Naive thymus-derived CD4-positive, alpha-beta T cell (primary cell): ENCODE results near the gene MRPL4. TPM values are rescaled to one million over a fixed set of nuclear protein-coding genes. Genes with fewer than 3 reads are reported as not detected.

ENCODE experiments used
- ATAC-seq: fragments of 150-1000 bp; cut with Tn5 transposase; 2 replicates; pipeline ENCODE4 v1.10.0; 2021; ENCODE audit warnings: mild to moderate bottlenecking, moderate library complexity
- CTCF ChIA-PET: fragments of 350-600 bp; sonication (Branson Sonifier 250); formaldehyde crosslinking; loops from one replicate; lab custom pipeline; 2021; ENCODE audit warnings: antibody characterized with exemption; lab: Charles Lee
- POLR2A ChIA-PET: fragments of 350-600 bp; sonication (Branson Sonifier 250); formaldehyde crosslinking; loops from one replicate; lab custom pipeline; 2021; ENCODE audit warnings: antibody characterized with exemption, inconsistent platforms; lab: Charles Lee
- DNase-seq, 9 donors: peaks; one replicate each; pipeline versions ENCODE4 v3.0.0 to v3.0.0-alpha.2; 2020 to 2022; ENCODE audit warnings: mixed read lengths in 1 of 9
- H3K27ac ChIP-seq: one replicate; pipeline ENCODE4 v1.7.0; 2013; ENCODE audit warnings: mild to moderate bottlenecking, low read depth, low read length, moderate library complexity
- H3K27me3 ChIP-seq, 2 donors: one replicate each; pipeline ENCODE4 v1.7.0; 2013; ENCODE audit warnings: low read length in 2 of 2, mild to moderate bottlenecking in 2 of 2, moderate library complexity in 2 of 2; ENCODE audit not compliant: control insufficient read depth in 2 of 2, insufficient read depth in 2 of 2
- H3K36me3 ChIP-seq, 3 experiments: 1 replicate in 2 of 3; 2 replicates in 1 of 3; pipeline ENCODE4 v1.7.0; 2013; ENCODE audit warnings: low read length in 3 of 3, mild to moderate bottlenecking in 3 of 3, moderate library complexity in 1 of 3; ENCODE audit not compliant: insufficient read depth in 3 of 3, control insufficient read depth in 2 of 3
- H3K4me1 ChIP-seq, 2 donors: one replicate each; pipeline ENCODE4 v1.7.0; 2013; ENCODE audit warnings: low read length in 2 of 2, mild to moderate bottlenecking in 2 of 2, moderate library complexity in 1 of 2; ENCODE audit not compliant: control insufficient read depth in 2 of 2, insufficient read depth in 2 of 2
- H3K4me3 ChIP-seq: 2 replicates; pipeline ENCODE4 v1.7.0; 2013; ENCODE audit warnings: mild to moderate bottlenecking, low read length
- H3K9me3 ChIP-seq, 3 experiments: 1 replicate in 2 of 3; 2 replicates in 1 of 3; pipeline ENCODE4 v1.7.0; 2013; ENCODE audit warnings: low read length in 3 of 3; ENCODE audit not compliant: control insufficient read depth in 2 of 3
- H3K27ac Mint-ChIP-seq, 9 donors: one replicate each; pipeline ENCODE4 v1.8.0; 2020 to 2022; ENCODE audit warnings: mixed read lengths in 9 of 9, mild to moderate bottlenecking in 8 of 9, moderate library complexity in 5 of 9, inconsistent platforms in 2 of 9
- H3K27me3 Mint-ChIP-seq, 5 donors: one replicate each; pipeline ENCODE4 v1.8.0; 2021 to 2022; ENCODE audit warnings: mixed read lengths in 5 of 5, mild to moderate bottlenecking in 1 of 5
- H3K36me3 Mint-ChIP-seq, 5 donors: one replicate each; pipeline ENCODE4 v1.8.0; 2020 to 2022; ENCODE audit warnings: mixed read lengths in 5 of 5, mild to moderate bottlenecking in 3 of 5, inconsistent platforms in 1 of 5
- H3K4me1 Mint-ChIP-seq, 7 donors: one replicate each; pipeline ENCODE4 v1.8.0; 2020 to 2022; ENCODE audit warnings: mixed read lengths in 7 of 7, mild to moderate bottlenecking in 3 of 7, inconsistent platforms in 1 of 7
- H3K4me3 Mint-ChIP-seq, 10 donors: one replicate each; pipeline ENCODE4 v1.8.0; 2020 to 2022; ENCODE audit warnings: mild to moderate bottlenecking in 10 of 10, mixed read lengths in 10 of 10, moderate library complexity in 6 of 10, inconsistent platforms in 2 of 10
- H3K9me3 Mint-ChIP-seq, 11 donors: one replicate each; pipeline ENCODE4 v1.8.0; 2020 to 2022; ENCODE audit warnings: mixed read lengths in 11 of 11, mild to moderate bottlenecking in 4 of 11, inconsistent platforms in 1 of 11, moderate library complexity in 1 of 11
- intact Hi-C, 2 donors: fragments of 100-400 bp; cut with micrococcal nuclease; formaldehyde crosslinking; loops; one replicate each; pipeline ENCODE4 v1.15.1; 2023
- polyA plus RNA-seq, 2 donors: library from polyadenylated mRNA; unstranded; fragments of 300-500 nt; fragmentation: Illumina TruSeq; gene quantifications; one replicate each; pipeline ENCODE4 v1.2.3, GENCODE V29; 2021
- total RNA-seq, 6 experiments: library from RNA in 5 of 6; stranded (reverse) in 5 of 6; gene quantifications; 1 replicate in 5 of 6; 2 replicates in 1 of 6; pipeline ENCODE4 v1.2.3 and lab custom pipeline; 2021 to 2026

Gene MRPL4
- total and polyA plus RNA-seq, 7 experiments from 2014 or later = 24.9 to 70.5 (median 40.7) TPM

DNA sequence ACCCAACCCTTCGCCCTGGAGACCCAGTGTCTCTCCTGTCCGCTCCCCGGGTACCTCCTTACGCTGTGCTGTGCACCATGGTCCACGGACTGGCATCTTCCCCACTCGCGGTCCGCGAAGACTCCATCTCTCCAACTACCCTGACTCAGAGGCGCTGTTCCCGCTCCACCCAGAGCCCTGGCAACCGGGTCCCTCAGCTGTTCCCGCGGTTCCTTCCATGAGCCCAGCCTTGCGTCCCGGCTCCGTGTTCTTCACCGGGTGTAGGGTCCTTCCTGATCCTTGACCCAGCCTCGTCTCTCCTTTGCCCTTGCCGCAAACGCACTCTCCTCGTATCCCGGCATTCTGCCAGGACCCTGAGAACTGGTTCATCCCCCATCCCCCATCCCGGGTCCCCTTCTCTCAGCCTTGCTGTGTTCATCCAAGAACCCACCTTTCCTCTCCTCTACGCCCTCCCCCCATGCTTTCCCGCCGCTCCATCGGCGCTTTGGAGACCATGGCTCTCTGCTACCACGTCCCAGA, 38.4 kb downstream of the MRPL4 start:
- ChIA-PET POLR2A (interaction anchor here (1.1 to 5.3 kb wide), 2 partner anchors 20 to 96 kb away, joined by 3 to 28 read pairs; partner anchors contain the start of gene ICAM1), CTCF (interaction anchor here (1.0 kb wide), 1 partner anchor 23 kb away, joined by 3 read pairs; no protein-coding TSS in a partner anchor)
- Mint-ChIP-seq H3K36me3 (peaks cover under 1 to 20% (median 5%) of the 10 kb centered on the region in 5 donors), H3K27ac (peak overlapping the region in 3 of 9 donors; percentile 14 to 69 (median 22)), H3K4me3 (peak overlapping the region; percentile 59 to 87 (median 81)), H3K4me1 (peaks cover 43 to 76% (median 66%) of the 10 kb centered on the region in 7 donors), H3K9me3 (peaks cover 0 to 4% (median 0%) of the 10 kb centered on the region in 11 donors), H3K27me3 (peaks cover 38 to 72% (median 47%) of the 10 kb centered on the region in 5 donors)
- Histone ChIP-seq H3K27me3 (peaks cover 8 to 58% of the 10 kb centered on the region in 2 donors), H3K36me3 (peaks cover 0 to 5% (median 0%) of the 10 kb centered on the region in 3 experiments), H3K4me3 (peak overlapping the region; percentile 57), H3K4me1 (peaks cover 55 to 73% of the 10 kb centered on the region in 2 donors), H3K27ac (no peak overlapping the region), H3K9me3 (no peaks in the 10 kb centered on the region)
- peak in 2 of 9 donors; percentile 11 to 23 for DNase-seq
- no peak for ATAC-seq
- intact Hi-C loops = loop anchor here in 1 of 2 donors (5.0 kb wide), 1 partner anchor 222 kb away; no protein-coding TSS in a partner anchor

DNA sequence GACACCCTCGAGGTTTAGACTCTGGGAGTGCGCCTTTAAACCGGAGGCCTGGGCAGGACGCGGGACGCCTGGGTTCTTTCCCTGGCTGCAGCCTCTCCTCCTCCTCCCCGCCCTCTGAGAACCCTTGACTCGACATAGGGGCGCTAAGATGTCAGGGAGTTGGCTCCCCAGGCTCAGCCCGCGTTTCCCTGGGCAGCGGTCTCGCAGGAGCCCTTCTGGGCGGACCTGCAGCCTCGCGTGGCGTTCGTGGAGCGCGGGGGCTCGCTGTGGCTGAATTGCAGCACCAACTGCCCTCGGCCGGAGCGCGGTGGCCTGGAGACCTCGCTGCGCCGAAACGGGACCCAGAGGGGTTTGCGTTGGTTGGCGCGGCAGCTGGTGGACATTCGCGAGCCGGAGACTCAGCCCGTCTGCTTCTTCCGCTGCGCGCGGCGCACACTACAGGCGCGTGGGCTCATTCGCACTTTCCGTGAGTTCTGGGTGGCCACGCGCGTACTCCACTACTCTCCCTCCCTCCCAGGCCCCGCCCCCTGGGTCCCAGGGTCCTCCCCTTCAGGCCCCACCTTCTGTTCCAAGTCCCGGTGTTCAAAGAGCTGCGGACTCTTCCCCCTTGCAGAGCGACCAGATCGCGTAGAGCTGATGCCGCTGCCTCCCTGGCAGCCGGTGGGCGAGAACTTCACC, 39.0 kb downstream of the MRPL4 start:
- CTCF ChIA-PET = interaction anchor here (1.0 to 1.5 kb wide), 2 partner anchors 24 to 98 kb away, joined by 3 to 5 read pairs; no protein-coding TSS in a partner anchor
- Mint-ChIP-seq H3K27me3 (peaks cover 43 to 78% (median 52%) of the 10 kb centered on the region in 5 donors), H3K27ac (peak overlapping the region in 2 of 9 donors; percentile 22 to 69), H3K4me3 (peak overlapping the region; percentile 59 to 87 (median 81)), H3K36me3 (peaks cover 0 to 17% (median under 1%) of the 10 kb centered on the region in 5 donors), H3K4me1 (peaks cover 49 to 82% (median 72%) of the 10 kb centered on the region in 7 donors), H3K9me3 (peaks cover 0 to 4% (median 0%) of the 10 kb centered on the region in 11 donors)
- peak in 5 of 9 donors; percentile 34 to 68 (median 39) for DNase-seq
- Histone ChIP-seq H3K27me3 (peaks cover 8 to 58% of the 10 kb centered on the region in 2 donors), H3K9me3 (no peaks in the 10 kb centered on the region), H3K4me1 (peaks cover 61 to 77% of the 10 kb centered on the region in 2 donors), H3K27ac (no peak overlapping the region), H3K4me3 (peak overlapping the region; percentile 57), H3K36me3 (no peaks in the 10 kb centered on the region)
- POLR2A ChIA-PET = interaction anchor here (0.6 to 5.3 kb wide), 2 partner anchors 11 to 20 kb away, joined by 6 to 28 read pairs; partner anchors contain the start of gene ICAM1
- intact Hi-C loops = loop anchor here in 1 of 2 donors (5.0 kb wide), 1 partner anchor 221 kb away; no protein-coding TSS in a partner anchor
- peak; percentile 25 for ATAC-seq

DNA sequence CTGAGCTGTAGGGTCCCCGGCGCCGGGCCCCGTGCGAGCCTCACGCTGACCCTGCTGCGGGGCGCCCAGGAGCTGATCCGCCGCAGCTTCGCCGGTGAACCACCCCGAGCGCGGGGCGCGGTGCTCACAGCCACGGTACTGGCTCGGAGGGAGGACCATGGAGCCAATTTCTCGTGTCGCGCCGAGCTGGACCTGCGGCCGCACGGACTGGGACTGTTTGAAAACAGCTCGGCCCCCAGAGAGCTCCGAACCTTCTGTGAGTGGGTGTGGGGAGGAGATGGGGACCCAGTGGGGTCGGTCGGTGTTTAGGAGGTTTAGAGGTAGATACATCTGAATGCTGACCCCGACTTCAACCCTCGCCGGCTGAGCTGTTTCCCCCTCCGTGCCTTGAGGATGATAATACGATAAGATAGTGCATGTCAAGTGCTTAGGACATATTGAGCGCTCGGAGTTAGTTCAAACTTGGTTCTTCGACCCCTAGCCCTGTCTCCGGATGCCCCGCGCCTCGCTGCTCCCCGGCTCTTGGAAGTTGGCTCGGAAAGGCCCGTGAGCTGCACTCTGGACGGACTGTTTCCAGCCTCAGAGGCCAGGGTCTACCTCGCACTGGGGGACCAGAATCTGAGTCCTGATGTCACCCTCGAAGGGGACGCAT, 39.7 kb downstream of the MRPL4 start:
- CTCF ChIA-PET = interaction anchor here (1.5 kb wide), 2 partner anchors 22 to 97 kb away, joined by 5 read pairs; no protein-coding TSS in a partner anchor
- H3K36me3 Mint-ChIP-seq = peaks cover 0 to 12% (median 0%) of the 10 kb centered on the region in 5 donors
- Histone ChIP-seq H3K36me3 (no peaks in the 10 kb centered on the region), H3K27ac (no peak overlapping the region), H3K27me3 (peaks cover 8 to 58% of the 10 kb centered on the region in 2 donors), H3K4me3 (peak overlapping the region; percentile 54), H3K9me3 (no peaks in the 10 kb centered on the region), H3K4me1 (peaks cover 62 to 73% of the 10 kb centered on the region in 2 donors)
- intact Hi-C loops = loop anchor here in 1 of 2 donors (5.0 kb wide), 1 partner anchor 221 kb away; no protein-coding TSS in a partner anchor
- peaks cover 0 to 4% (median 0%) of the 10 kb centered on the region in 11 donors for H3K9me3 Mint-ChIP-seq
- H3K27ac Mint-ChIP-seq = peak overlapping the region in 3 of 9 donors; percentile 34 to 80 (median 48)
- peaks cover 43 to 79% (median 52%) of the 10 kb centered on the region in 5 donors for H3K27me3 Mint-ChIP-seq
- POLR2A ChIA-PET = interaction anchor here (0.6 to 5.3 kb wide), 2 partner anchors 12 to 21 kb away, joined by 6 to 28 read pairs; partner anchors contain the start of gene ICAM1
- peak overlapping the region; percentile 70 to 87 (median 81) for H3K4me3 Mint-ChIP-seq
- peak in 2 of 9 donors; percentile 23 to 29 for DNase-seq
- peaks cover 44 to 75% (median 66%) of the 10 kb centered on the region in 7 donors for H3K4me1 Mint-ChIP-seq
- ATAC-seq = no peak

DNA sequence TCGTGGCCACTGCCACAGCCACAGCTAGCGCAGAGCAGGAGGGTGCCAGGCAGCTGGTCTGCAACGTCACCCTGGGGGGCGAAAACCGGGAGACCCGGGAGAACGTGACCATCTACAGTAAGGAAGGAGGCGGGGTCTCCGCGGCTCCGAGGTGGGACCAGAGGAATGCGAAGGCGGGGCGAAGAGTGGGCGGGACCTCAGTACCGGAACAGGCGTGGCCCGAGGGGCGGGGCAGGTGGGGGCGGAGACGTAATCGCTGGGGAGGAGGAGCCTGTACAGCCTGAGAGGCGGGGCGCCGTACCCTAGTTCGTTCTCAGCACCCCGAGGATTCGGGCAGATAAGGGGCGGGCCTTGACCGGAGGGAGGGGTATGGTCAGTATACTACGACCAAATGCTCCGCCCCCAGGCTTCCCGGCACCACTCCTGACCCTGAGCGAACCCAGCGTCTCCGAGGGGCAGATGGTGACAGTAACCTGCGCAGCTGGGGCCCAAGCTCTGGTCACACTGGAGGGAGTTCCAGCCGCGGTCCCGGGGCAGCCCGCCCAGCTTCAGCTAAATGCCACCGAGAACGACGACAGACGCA, 40.3 kb downstream of the MRPL4 start:
- no peaks in the 10 kb centered on the region for H3K36me3 ChIP-seq
- peaks cover 44 to 71% (median 60%) of the 10 kb centered on the region in 7 donors for H3K4me1 Mint-ChIP-seq

DNA sequence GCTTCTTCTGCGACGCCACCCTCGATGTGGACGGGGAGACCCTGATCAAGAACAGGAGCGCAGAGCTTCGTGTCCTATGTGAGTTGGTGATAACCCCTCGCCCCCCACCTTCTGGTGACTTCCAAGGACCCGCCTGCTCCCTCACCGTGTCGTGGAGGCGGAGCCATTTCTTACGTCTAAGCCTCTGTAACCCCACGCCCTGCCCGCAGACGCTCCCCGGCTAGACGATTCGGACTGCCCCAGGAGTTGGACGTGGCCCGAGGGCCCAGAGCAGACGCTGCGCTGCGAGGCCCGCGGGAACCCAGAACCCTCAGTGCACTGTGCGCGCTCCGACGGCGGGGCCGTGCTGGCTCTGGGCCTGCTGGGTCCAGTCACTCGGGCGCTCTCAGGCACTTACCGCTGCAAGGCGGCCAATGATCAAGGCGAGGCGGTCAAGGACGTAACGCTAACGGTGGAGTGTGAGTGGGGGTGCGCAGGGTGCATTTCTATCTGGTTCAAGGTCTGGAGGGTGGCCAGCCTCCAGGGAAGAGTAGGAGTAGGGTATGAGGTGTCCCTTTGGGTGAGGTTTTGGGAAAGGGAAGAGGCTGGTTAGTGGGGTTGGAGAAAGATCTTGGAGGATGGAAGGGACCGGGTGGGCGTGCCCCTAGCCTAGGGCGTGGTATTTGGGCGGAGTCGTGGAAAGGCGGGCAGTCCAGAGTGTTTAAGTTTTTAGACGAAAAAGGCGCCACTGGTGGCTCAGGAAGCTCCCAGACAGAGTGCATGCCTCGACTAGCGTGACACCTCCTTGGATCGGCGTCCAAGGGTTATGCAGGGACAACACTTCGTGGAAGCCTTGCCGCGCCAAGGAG, 41.0 kb downstream of the MRPL4 start:
- H3K27ac Mint-ChIP-seq = peak overlapping the region in 4 of 9 donors; percentile 45 to 88 (median 82)
- H3K4me3 ChIP-seq = peak overlapping the region; percentile 54
- peaks cover 58 to 61% of the 10 kb centered on the region in 2 donors for H3K4me1 ChIP-seq
- H3K4me3 Mint-ChIP-seq = peak overlapping the region; percentile 34 to 87 (median 80)
- POLR2A ChIA-PET = interaction anchor here (5.3 kb wide), 1 partner anchor 22 kb away, joined by 28 read pairs; the partner anchor contains the start of gene ICAM1
- peaks cover 8 to 49% of the 10 kb centered on the region in 2 donors for H3K27me3 ChIP-seq
- peaks cover 41 to 64% (median 52%) of the 10 kb centered on the region in 7 donors for H3K4me1 Mint-ChIP-seq
- intact Hi-C loops = loop anchor here in 1 of 2 donors (5.0 kb wide), 1 partner anchor 219 kb away; no protein-coding TSS in a partner anchor
- DNase-seq = peak in 2 of 9 donors; percentile 11 to 29
- peaks cover 0 to 9% (median 0%) of the 10 kb centered on the region in 5 donors for H3K36me3 Mint-ChIP-seq
- peaks cover 40 to 75% (median 48%) of the 10 kb centered on the region in 5 donors for H3K27me3 Mint-ChIP-seq
- H3K9me3 ChIP-seq = no peaks in the 10 kb centered on the region
- ATAC-seq = no peak
- H3K9me3 Mint-ChIP-seq = peaks cover 0 to 4% (median 0%) of the 10 kb centered on the region in 11 donors
- no peak overlapping the region for H3K27ac ChIP-seq
- CTCF ChIA-PET = interaction anchor here (1.5 kb wide), 2 partner anchors 24 to 96 kb away, joined by 5 read pairs; no protein-coding TSS in a partner anchor
- no peaks in the 10 kb centered on the region for H3K36me3 ChIP-seq

More for the DNA sequence above, 40.3 kb downstream of the MRPL4 start:
- Mint-ChIP-seq H3K9me3 (peaks cover 0 to 4% (median 0%) of the 10 kb centered on the region in 11 donors), H3K27ac (peak overlapping the region in 4 of 9 donors; percentile 34 to 88 (median 68)), H3K27me3 (peaks cover 43 to 81% (median 52%) of the 10 kb centered on the region in 5 donors), H3K36me3 (peaks cover 0 to 12% (median 0%) of the 10 kb centered on the region in 5 donors), H3K4me3 (peak overlapping the region; percentile 70 to 87 (median 80))
- H3K4me3 ChIP-seq = peak overlapping the region; percentile 54
- ChIA-PET POLR2A (interaction anchor here (5.3 kb wide), 1 partner anchor 22 kb away, joined by 28 read pairs; the partner anchor contains the start of gene ICAM1), CTCF (interaction anchor here (1.5 kb wide), 2 partner anchors 23 to 96 kb away, joined by 5 read pairs; no protein-coding TSS in a partner anchor)
- intact Hi-C loops = loop anchor here in 1 of 2 donors (5.0 kb wide), 1 partner anchor 220 kb away; no protein-coding TSS in a partner anchor
- peaks cover 8 to 55% of the 10 kb centered on the region in 2 donors for H3K27me3 ChIP-seq
- ATAC-seq (peak; percentile 74), DNase-seq (peak in 8 of 9 donors; percentile 49 to 85 (median 54))
- no peak overlapping the region for H3K27ac ChIP-seq
- H3K9me3 ChIP-seq = no peaks in the 10 kb centered on the region
- peaks cover 62 to 66% of the 10 kb centered on the region in 2 donors for H3K4me1 ChIP-seq
